Measurements from ENCODE around the gene SLC22A23. TPM values are rescaled to one million over a fixed set of nuclear protein-coding genes. Genes with fewer than 3 reads are reported as not detected.
A peak's percentile ranks its signal among the peaks of the same experiment; 100 is the strongest.

Gene SLC22A23
- total RNA-seq, 1 donor, result 9.0 TPM

DNA sequence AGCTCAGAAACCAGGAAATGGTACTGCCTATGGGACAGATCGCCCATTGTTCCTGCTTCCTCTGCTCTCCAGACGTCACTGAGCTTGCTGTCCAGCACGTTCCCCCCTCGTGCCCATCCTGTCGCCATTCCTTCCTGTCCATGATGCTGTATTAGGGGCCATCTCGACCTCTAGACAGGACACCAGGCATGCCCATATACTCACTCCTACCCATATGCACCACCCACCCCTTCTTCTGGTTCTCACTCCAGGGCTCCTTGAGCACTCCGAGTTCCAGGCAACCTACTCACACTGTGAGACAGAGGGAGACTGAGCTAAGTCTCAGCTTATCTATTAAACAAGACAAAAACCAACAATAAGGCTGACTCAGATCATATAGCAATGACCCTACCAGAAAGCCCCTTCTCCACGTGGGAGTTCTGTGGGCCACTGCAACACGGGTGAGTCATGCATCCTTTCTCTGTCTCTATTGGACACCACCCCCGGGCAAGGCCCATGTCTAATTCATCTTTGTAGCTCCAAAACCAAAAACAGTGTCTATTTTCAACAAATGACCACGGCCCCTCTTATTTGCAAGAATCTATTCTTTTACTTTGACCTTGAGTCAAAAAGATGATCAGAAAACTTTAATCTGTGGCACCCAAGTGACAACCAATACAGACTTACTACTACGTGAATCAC, 132.4 kb downstream of the SLC22A23 start:
- TF ChIP-seq CTCF (IDR thresholded peaks at IDR 0.05; ENCODE audit: insufficient read depth, low read length), result peak; percentile 24
- peak; percentile 94 for DNase-seq (ENCODE audit: low read depth)
- H3K4me3 ChIP-seq (ENCODE audit: low read depth, low read length), result no peak overlapping the region

- no peak for DNase-seq (ENCODE audit: low read depth)
- H3K4me3 ChIP-seq (ENCODE audit: low read depth, low read length), result no peak overlapping the region
- no peak for TF ChIP-seq CTCF (IDR thresholded peaks at IDR 0.05; ENCODE audit: insufficient read depth, low read length)
Observed at GRCh38 chr6:3323696-3324261, 133.1 kb downstream of the SLC22A23 start.

DNA sequence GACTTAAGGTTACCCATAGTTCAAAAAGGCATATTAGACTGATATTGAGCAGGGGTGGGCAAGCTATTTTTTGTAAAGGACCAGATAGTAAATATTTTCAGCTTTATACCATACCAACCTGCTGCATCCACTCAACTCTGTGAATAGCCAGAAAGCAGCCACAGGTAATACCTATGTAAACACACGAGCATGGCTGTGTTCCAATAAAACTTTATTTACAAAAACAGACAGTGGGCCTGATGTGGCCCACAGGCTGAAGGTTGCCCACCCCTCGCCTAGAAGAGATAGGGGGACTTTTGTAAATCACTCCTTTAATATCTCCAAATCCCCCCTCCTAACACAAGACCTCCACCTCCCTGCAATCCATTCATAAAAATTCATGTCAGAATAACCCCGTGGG, 133.7 kb downstream of the SLC22A23 start:
- DNase-seq (ENCODE audit: low read depth), result no peak
- H3K4me3 ChIP-seq (ENCODE audit: low read depth, low read length), result no peak overlapping the region
- TF ChIP-seq CTCF (IDR thresholded peaks at IDR 0.05; ENCODE audit: insufficient read depth, low read length), result no peak

- TF ChIP-seq CTCF (IDR thresholded peaks at IDR 0.05; ENCODE audit: insufficient read depth, low read length), result no peak
- DNase-seq (ENCODE audit: low read depth), result no peak
- no peak overlapping the region for H3K4me3 ChIP-seq (ENCODE audit: low read depth, low read length)
Observed at GRCh38 chr6:3322366-3322890, 134.4 kb downstream of the SLC22A23 start.

DNA sequence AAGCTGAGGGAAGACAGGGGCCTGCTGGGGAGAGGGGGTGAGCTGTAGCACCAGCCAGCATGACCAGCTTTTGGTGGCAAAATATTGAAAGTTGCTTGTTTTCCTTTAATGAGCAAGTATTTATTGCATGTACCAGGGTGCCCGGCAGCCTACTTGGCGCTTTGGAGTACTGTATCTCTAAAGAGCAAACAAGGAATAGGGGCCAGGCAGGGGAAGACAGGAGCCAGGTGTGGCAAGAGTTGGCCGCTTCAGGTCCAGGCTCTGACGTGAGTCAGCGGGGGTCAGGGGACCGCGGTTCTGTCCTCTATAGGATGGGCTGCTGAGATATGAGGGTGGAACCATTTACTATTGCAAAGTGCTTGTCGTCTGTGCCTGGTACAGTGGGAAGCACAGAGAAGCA, 135.0 kb downstream of the SLC22A23 start:
- no peak for DNase-seq (ENCODE audit: low read depth)
- TF ChIP-seq CTCF (IDR thresholded peaks at IDR 0.05; ENCODE audit: insufficient read depth, low read length), result no peak
- no peak overlapping the region for H3K4me3 ChIP-seq (ENCODE audit: low read depth, low read length)

- no peak overlapping the region for H3K4me3 ChIP-seq (ENCODE audit: low read depth, low read length)
- no peak for DNase-seq (ENCODE audit: low read depth)
- TF ChIP-seq CTCF (IDR thresholded peaks at IDR 0.05; ENCODE audit: insufficient read depth, low read length), result no peak
Observed at GRCh38 chr6:3321042-3321441, 135.8 kb downstream of the SLC22A23 start.

Measured in fibroblast of the aortic adventitia (primary cell).